Neural cell (in vitro differentiated cells): ENCODE measurements around the gene WWC2. TPM values are rescaled to one million over a fixed set of nuclear protein-coding genes. Genes with fewer than 3 reads are reported as not detected.

Source experiments
- H2AFZ ChIP-seq: fragments of 200-600, 300-800 bp; sonication (generic), shearing (Covaris generic); 2 replicates; pipeline ENCODE4 v1.6.0; 2014; ENCODE audit warnings: low read depth, mild to moderate bottlenecking, antibody characterized with exemption, low read length, moderate library complexity
- H3F3A ChIP-seq: fragments of 200-600 bp; shearing (Covaris generic); 2 replicates; pipeline ENCODE4 v1.6.1; 2016; ENCODE audit warnings: mild to moderate bottlenecking, moderate library complexity, mixed read lengths, antibody characterized with exemption, low read length; ENCODE audit not compliant: insufficient read depth, poor library complexity, severe bottlenecking
- H3K27ac ChIP-seq: fragments of 200-600, 300-800 bp; sonication (generic), shearing (Covaris generic); 2 replicates; pipeline ENCODE4 v1.5.1; 2014; ENCODE audit warnings: mild to moderate bottlenecking, low read length, moderate library complexity
- H3K27me3 ChIP-seq: fragments of 300-800, 200-600 bp; sonication (generic), shearing (Covaris generic); 2 replicates; pipeline ENCODE4 v1.6.0; 2014; ENCODE audit warnings: mild to moderate bottlenecking, low read depth, low read length, moderate library complexity; ENCODE audit not compliant: insufficient read depth
- H3K36me3 ChIP-seq: fragments of 300-800, 200-600 bp; sonication (generic), shearing (Covaris generic); 2 replicates; pipeline ENCODE4 v1.5.1; 2014; ENCODE audit warnings: mild to moderate bottlenecking, antibody characterized with exemption, low read length, moderate library complexity; ENCODE audit not compliant: insufficient read depth
- H3K4me2 ChIP-seq: fragments of 300-800, 200-600 bp; sonication (generic), shearing (Covaris generic); 2 replicates; pipeline ENCODE4 v1.6.0; 2014; ENCODE audit warnings: mild to moderate bottlenecking, low read length
- H3K4me3 ChIP-seq: fragments of 300-800, 200-600 bp; sonication (generic), shearing (Covaris generic); 2 replicates; pipeline ENCODE4 v1.5.1; 2014; ENCODE audit warnings: mild to moderate bottlenecking, low read length, moderate library complexity
- H3K79me2 ChIP-seq: fragments of 200-600 bp; shearing (Covaris generic); replicated peaks from 2 replicates; pipeline ENCODE4 v1.6.0; 2014; ENCODE audit warnings: mild to moderate bottlenecking, low read length, moderate library complexity; ENCODE audit not compliant: insufficient read depth
- H3K9ac ChIP-seq: fragments of 300-800, 200-600 bp; sonication (generic), shearing (Covaris generic); 2 replicates; pipeline ENCODE4 v1.6.1; 2016; ENCODE audit warnings: mild to moderate bottlenecking, low read length, mixed read lengths
- H3K9me2 ChIP-seq: fragments of 200-600 bp; shearing (Covaris generic); 2 replicates; pipeline ENCODE4 v1.6.1; 2016; ENCODE audit warnings: mild to moderate bottlenecking, low read length, mixed read lengths; ENCODE audit not compliant: insufficient read depth
- H3K9me3 ChIP-seq: fragments of 200-600, 300-800 bp; sonication (generic), shearing (Covaris generic); 2 replicates; pipeline ENCODE4 v1.6.1; 2016; ENCODE audit warnings: mild to moderate bottlenecking, mixed run types, low read length, moderate library complexity, mixed read lengths
- H4K20me1 ChIP-seq: fragments of 200-600 bp; shearing (Covaris generic); 2 replicates; pipeline ENCODE4 v1.6.1; 2016; ENCODE audit warnings: mild to moderate bottlenecking, mixed run types; ENCODE audit not compliant: insufficient read depth
- EP300 ChIP-seq: fragments of 450-650 bp; conservative IDR thresholded peaks from 2 replicates; pipeline ENCODE4 v1.6.1; 2014; ENCODE audit warnings: antibody characterized with exemption, mild to moderate bottlenecking, moderate library complexity; ENCODE audit not compliant: poor library complexity, severe bottlenecking
- EZH2 ChIP-seq: fragments of 200-600, 300-800 bp; shearing (Covaris generic), sonication (generic); IDR thresholded peaks from 2 replicates; pipeline ENCODE4 v1.6.1; 2014; ENCODE audit warnings: antibody characterized with exemption, low read length, borderline replicate concordance, mild to moderate bottlenecking; ENCODE audit not compliant: insufficient read depth, poor library complexity, severe bottlenecking
- MXI1 ChIP-seq: fragments of 450-650 bp; conservative IDR thresholded peaks from 2 replicates; pipeline ENCODE4 v1.6.1; 2014; ENCODE audit warnings: antibody characterized with exemption, mild to moderate bottlenecking; ENCODE audit not compliant: poor library complexity, severe bottlenecking
- POLR2AphosphoS5 ChIP-seq: IDR thresholded peaks from 2 replicates; pipeline ENCODE4 v1.6.1; 2012
- RAD21 ChIP-seq: fragments of 450-650 bp; conservative IDR thresholded peaks from 2 replicates; pipeline ENCODE4 v1.6.1; 2014; ENCODE audit warnings: antibody characterized with exemption, mild to moderate bottlenecking, moderate library complexity
- SMC3 ChIP-seq: fragments of 450-650 bp; conservative IDR thresholded peaks from 2 replicates; pipeline ENCODE4 v1.6.1; 2014; ENCODE audit warnings: antibody characterized with exemption, mild to moderate bottlenecking, moderate library complexity; ENCODE audit not compliant: poor library complexity
- TAF1 ChIP-seq: IDR thresholded peaks from 2 replicates; pipeline ENCODE4 v1.6.1; 2012; ENCODE audit warnings: low read depth
- polyA minus RNA-seq: library from RNA; depleted of rRNA, polyadenylated mRNA; stranded (reverse); fragments of >200 nt; gene quantifications from 2 replicates; pipeline ENCODE4 v1.2.3, GENCODE V29; 2014
- polyA plus RNA-seq: library from polyadenylated mRNA; depleted of rRNA; stranded (reverse); fragments of >200 nt; gene quantifications from 2 replicates; pipeline ENCODE4 v1.2.3, GENCODE V29; 2014
- TF ChIP-seq, protein P1 (sequence below): IDR thresholded peaks from 2 replicates; pipeline ENCODE4 v1.6.1; 2012; ENCODE audit warnings: borderline replicate concordance
- TF ChIP-seq, protein P2 (sequence below): fragments of 450-650 bp; IDR thresholded peaks from 2 replicates; pipeline ENCODE4 v1.5.1; 2014; ENCODE audit warnings: antibody characterized with exemption, mild to moderate bottlenecking, moderate library complexity; ENCODE audit not compliant: poor library complexity, severe bottlenecking

The WWC2 gene
- polyA plus RNA-seq (3.9 and 5.7 TPM in 2 replicates), polyA minus RNA-seq (15.0 and 16.6 TPM in 2 replicates)

DNA sequence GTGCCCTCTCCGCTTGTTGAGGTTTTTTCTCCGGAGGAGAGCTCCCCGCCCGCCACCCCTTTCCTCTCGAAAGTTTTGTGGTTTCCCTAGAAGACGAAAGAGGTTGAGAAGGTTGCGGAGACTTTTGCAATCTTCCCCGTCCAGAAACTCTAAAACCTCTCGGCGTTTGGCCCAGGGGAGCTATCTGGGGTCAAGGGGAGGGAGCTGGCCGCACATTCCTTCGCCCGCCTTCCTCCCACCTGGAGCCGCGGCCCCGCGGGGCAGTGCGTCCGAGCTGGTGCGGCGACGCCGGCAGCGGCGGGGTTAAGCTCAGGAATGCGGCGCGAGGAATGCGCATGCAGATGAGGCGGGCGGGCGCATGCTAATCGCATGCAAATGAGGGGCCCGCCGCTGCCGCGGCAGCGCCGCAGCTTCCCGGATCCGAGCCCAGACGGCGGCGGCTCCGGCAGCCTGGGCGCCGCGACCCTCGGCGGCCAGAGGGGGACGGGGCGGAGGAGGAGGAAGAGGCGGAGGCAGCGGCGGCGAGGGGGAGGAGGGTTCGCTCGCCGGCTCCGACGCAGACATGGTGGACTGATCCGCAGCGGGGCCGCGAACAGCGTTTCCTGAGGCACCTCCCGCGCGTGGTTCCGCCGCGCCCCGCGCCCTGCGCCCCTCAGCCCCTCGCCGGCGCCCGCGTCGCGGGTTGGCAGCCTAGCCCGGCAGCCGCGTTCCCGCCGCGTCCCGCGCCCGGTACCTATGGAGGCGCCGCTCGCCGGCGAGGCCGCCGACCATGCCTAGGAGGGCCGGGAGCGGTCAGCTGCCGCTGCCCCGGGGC lies at the start of gene WWC2:
WWC2 (plus strand) TSS at position 535 of the 814 bp plus-strand sequence; CDS start at position 770, 235 bp downstream.
- TF ChIP-seq POLR2AphosphoS5 (peak; percentile 52), SMC3 (peak; percentile 65), MXI1 (peak; percentile 73), EP300 (peak; percentile 68), RAD21 (peak; percentile 55), TAF1 (peak; percentile 34), EZH2 (no peak)
- TF ChIP-seq, protein P1, sequence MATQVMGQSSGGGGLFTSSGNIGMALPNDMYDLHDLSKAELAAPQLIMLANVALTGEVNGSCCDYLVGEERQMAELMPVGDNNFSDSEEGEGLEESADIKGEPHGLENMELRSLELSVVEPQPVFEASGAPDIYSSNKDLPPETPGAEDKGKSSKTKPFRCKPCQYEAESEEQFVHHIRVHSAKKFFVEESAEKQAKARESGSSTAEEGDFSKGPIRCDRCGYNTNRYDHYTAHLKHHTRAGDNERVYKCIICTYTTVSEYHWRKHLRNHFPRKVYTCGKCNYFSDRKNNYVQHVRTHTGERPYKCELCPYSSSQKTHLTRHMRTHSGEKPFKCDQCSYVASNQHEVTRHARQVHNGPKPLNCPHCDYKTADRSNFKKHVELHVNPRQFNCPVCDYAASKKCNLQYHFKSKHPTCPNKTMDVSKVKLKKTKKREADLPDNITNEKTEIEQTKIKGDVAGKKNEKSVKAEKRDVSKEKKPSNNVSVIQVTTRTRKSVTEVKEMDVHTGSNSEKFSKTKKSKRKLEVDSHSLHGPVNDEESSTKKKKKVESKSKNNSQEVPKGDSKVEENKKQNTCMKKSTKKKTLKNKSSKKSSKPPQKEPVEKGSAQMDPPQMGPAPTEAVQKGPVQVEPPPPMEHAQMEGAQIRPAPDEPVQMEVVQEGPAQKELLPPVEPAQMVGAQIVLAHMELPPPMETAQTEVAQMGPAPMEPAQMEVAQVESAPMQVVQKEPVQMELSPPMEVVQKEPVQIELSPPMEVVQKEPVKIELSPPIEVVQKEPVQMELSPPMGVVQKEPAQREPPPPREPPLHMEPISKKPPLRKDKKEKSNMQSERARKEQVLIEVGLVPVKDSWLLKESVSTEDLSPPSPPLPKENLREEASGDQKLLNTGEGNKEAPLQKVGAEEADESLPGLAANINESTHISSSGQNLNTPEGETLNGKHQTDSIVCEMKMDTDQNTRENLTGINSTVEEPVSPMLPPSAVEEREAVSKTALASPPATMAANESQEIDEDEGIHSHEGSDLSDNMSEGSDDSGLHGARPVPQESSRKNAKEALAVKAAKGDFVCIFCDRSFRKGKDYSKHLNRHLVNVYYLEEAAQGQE, result no peak
- TF ChIP-seq, protein P2, sequence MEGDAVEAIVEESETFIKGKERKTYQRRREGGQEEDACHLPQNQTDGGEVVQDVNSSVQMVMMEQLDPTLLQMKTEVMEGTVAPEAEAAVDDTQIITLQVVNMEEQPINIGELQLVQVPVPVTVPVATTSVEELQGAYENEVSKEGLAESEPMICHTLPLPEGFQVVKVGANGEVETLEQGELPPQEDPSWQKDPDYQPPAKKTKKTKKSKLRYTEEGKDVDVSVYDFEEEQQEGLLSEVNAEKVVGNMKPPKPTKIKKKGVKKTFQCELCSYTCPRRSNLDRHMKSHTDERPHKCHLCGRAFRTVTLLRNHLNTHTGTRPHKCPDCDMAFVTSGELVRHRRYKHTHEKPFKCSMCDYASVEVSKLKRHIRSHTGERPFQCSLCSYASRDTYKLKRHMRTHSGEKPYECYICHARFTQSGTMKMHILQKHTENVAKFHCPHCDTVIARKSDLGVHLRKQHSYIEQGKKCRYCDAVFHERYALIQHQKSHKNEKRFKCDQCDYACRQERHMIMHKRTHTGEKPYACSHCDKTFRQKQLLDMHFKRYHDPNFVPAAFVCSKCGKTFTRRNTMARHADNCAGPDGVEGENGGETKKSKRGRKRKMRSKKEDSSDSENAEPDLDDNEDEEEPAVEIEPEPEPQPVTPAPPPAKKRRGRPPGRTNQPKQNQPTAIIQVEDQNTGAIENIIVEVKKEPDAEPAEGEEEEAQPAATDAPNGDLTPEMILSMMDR, result peak; percentile 36
- Histone ChIP-seq H3K4me3 (peak within 1 kb of the TSS; percentile 80), H3K9ac (peak within 1 kb of the TSS; percentile 63), H3F3A (no peaks in the 10 kb centered on the region), H3K27ac (no peak within 1 kb of the TSS), H2AFZ (no peak within 1 kb of the TSS), H3K27me3 (peaks cover 30% of the 10 kb centered on the region), H3K4me2 (peak within 1 kb of the TSS; percentile 60), H3K36me3 (no peaks in the 10 kb centered on the region), H3K79me2 (peaks cover 17% of the 10 kb centered on the region), H3K9me2 (no peaks in the 10 kb centered on the region), H3K9me3 (no peaks in the 10 kb centered on the region), H4K20me1 (no peaks in the 10 kb centered on the region)

DNA sequence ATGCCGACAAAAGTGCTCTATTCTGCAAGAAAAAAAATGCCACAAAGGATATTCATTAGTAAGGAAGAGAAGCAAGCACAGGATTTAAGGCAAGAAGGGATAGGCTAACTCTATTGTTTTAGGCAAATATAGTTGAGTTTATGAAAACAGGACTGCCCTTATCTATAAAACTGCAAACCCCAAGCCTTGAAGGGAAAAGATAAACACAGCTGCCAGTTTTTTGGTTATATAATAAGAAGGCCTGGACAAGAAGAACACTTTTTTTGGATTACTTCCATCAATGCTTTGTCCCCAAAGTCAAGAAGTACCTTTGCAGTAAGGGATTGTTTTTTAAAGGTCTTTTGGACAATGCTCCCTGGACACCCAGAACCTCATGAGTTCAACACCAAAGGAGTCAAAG lies 45.4 kb upstream of the WWC2 start:
- Histone ChIP-seq H3K36me3 (no peaks in the 10 kb centered on the region), H3K79me2 (no peaks in the 10 kb centered on the region), H3F3A (no peaks in the 10 kb centered on the region), H3K27ac (no peak overlapping the region), H3K4me3 (no peak overlapping the region), H3K27me3 (no peaks in the 10 kb centered on the region), H3K9ac (no peak overlapping the region), H4K20me1 (no peaks in the 10 kb centered on the region), H2AFZ (no peak overlapping the region), H3K9me3 (peaks cover 4% of the 10 kb centered on the region), H3K4me2 (no peak overlapping the region), H3K9me2 (no peaks in the 10 kb centered on the region)
- TF ChIP-seq TAF1 (no peak), EP300 (no peak), SMC3 (no peak), RAD21 (no peak), MXI1 (no peak), POLR2AphosphoS5 (no peak), EZH2 (no peak)
- TF ChIP-seq, protein P2, result no peak
- TF ChIP-seq, protein P1, result no peak
